H9 (cell line): ENCODE data around the gene OGG1. TPM values are rescaled to one million over a fixed set of nuclear protein-coding genes. Genes with fewer than 3 reads are reported as not detected.

Experiments used
- DNase-seq: peaks from one replicate; pipeline ENCODE4 v3.0.0-alpha.2; 2017
- H2AFZ ChIP-seq: one replicate; pipeline ENCODE4 v1.6.1; 2013; ENCODE audit warnings: mild to moderate bottlenecking, low read length, control low read depth, moderate library complexity
- H2AK5ac ChIP-seq: 2 replicates; pipeline ENCODE4 v1.6.1; 2013; ENCODE audit warnings: low read length, control low read depth, mixed read lengths; ENCODE audit not compliant: insufficient read length
- H2BK120ac ChIP-seq: one replicate; pipeline ENCODE4 v1.6.1; 2013; ENCODE audit warnings: low read depth, mild to moderate bottlenecking, low read length, control low read depth, inconsistent platforms; ENCODE audit not compliant: poor library complexity, severe bottlenecking
- H2BK12ac ChIP-seq: 2 replicates; pipeline ENCODE4 v1.6.1; 2013; ENCODE audit warnings: low read length, control low read depth, mixed read lengths, low read depth; ENCODE audit not compliant: insufficient read length
- H2BK15ac ChIP-seq: 2 replicates; pipeline ENCODE4 v1.6.1; 2013; ENCODE audit warnings: low read depth, low read length, control low read depth
- H2BK20ac ChIP-seq: one replicate; pipeline ENCODE4 v1.6.1; 2013; ENCODE audit warnings: low read depth, mild to moderate bottlenecking, low read length, control low read depth, inconsistent platforms; ENCODE audit not compliant: poor library complexity, severe bottlenecking
- H2BK5ac ChIP-seq: 2 replicates; pipeline ENCODE4 v1.6.1; 2013; ENCODE audit warnings: low read length, control low read depth, mixed read lengths; ENCODE audit not compliant: insufficient read length
- H3K14ac ChIP-seq: 2 replicates; pipeline ENCODE4 v1.6.1; 2013; ENCODE audit warnings: low read length, control low read depth; ENCODE audit not compliant: insufficient read depth
- H3K18ac ChIP-seq: 2 replicates; pipeline ENCODE4 v1.6.1; 2013; ENCODE audit warnings: low read depth, mild to moderate bottlenecking, mixed read lengths, low read length, control low read depth; ENCODE audit not compliant: insufficient read length
- H3K23ac ChIP-seq: 2 replicates; pipeline ENCODE4 v1.6.1; 2013; ENCODE audit warnings: low read length, control low read depth, mixed read lengths, low read depth; ENCODE audit not compliant: insufficient read length
- H3K23me2 ChIP-seq: 2 replicates; pipeline ENCODE4 v1.6.1; 2013; ENCODE audit warnings: low read depth, mild to moderate bottlenecking, mixed read lengths, low read length, control low read depth; ENCODE audit not compliant: insufficient read length, poor library complexity, severe bottlenecking
- H3K27ac ChIP-seq: 2 replicates; pipeline ENCODE4 v1.5.1; 2013; ENCODE audit warnings: low read length, control low read depth, mixed read lengths, low read depth; ENCODE audit not compliant: insufficient read length
- H3K27me3 ChIP-seq: 2 replicates; pipeline ENCODE4 v1.6.1; 2013; ENCODE audit warnings: low read length, control low read depth, inconsistent platforms; ENCODE audit not compliant: insufficient read depth
- H3K4ac ChIP-seq: 2 replicates; pipeline ENCODE4 v1.6.1; 2013; ENCODE audit warnings: low read depth, mild to moderate bottlenecking, control low read depth, inconsistent platforms, low read length, moderate library complexity
- H3K4me1 ChIP-seq: 2 replicates; pipeline ENCODE4 v1.6.1; 2013; ENCODE audit warnings: low read length, control low read depth, inconsistent platforms; ENCODE audit not compliant: insufficient read depth
- H3K4me2 ChIP-seq: 2 replicates; pipeline ENCODE4 v1.6.1; 2013; ENCODE audit warnings: low read length, control low read depth, mixed read lengths; ENCODE audit not compliant: insufficient read length, insufficient read depth
- H3K56ac ChIP-seq: 2 replicates; pipeline ENCODE4 v1.6.1; 2013; ENCODE audit warnings: low read depth, mild to moderate bottlenecking, mixed read lengths, low read length, control low read depth; ENCODE audit not compliant: insufficient read length
- H3K79me1 ChIP-seq: 2 replicates; pipeline ENCODE4 v1.6.1; 2013; ENCODE audit warnings: low read depth, mild to moderate bottlenecking, moderate library complexity, low read length, control low read depth, inconsistent platforms; ENCODE audit not compliant: insufficient read depth, poor library complexity, severe bottlenecking
- H3K79me2 ChIP-seq: 2 replicates; pipeline ENCODE4 v1.6.1; 2013; ENCODE audit warnings: low read length, control low read depth, inconsistent platforms; ENCODE audit not compliant: insufficient read depth
- H3K9ac ChIP-seq: 2 replicates; pipeline ENCODE4 v1.6.1; 2013; ENCODE audit warnings: low read length, control low read depth, mixed read lengths; ENCODE audit not compliant: insufficient read length; ENCODE audit errors: extremely low read depth
- H3K9me3 ChIP-seq: one replicate; pipeline ENCODE4 v1.6.1; 2013; ENCODE audit warnings: low read depth, low read length, inconsistent platforms; ENCODE audit not compliant: control insufficient read depth
- H3T11ph ChIP-seq: one replicate; pipeline ENCODE4 v1.6.1; 2013; ENCODE audit warnings: mild to moderate bottlenecking, low read length, control low read depth, inconsistent platforms
- H4K20me1 ChIP-seq: one replicate; pipeline ENCODE4 v1.6.1; 2013; ENCODE audit not compliant: control insufficient read depth, insufficient read length, insufficient read depth
- H4K5ac ChIP-seq: 2 replicates; pipeline ENCODE4 v1.6.1; 2013; ENCODE audit warnings: low read depth, mild to moderate bottlenecking, mixed read lengths, low read length, control low read depth; ENCODE audit not compliant: insufficient read length
- H4K8ac ChIP-seq: replicated peaks from 2 replicates; pipeline ENCODE4 v1.6.1; 2013; ENCODE audit warnings: low read length, control low read depth, mixed read lengths, low read depth; ENCODE audit not compliant: insufficient read length
- H4K91ac ChIP-seq: 2 replicates; pipeline ENCODE4 v1.6.1; 2013; ENCODE audit warnings: low read depth, mild to moderate bottlenecking, moderate library complexity, mixed read lengths, low read length, control low read depth; ENCODE audit not compliant: insufficient read length
- H3K27ac Mint-ChIP-seq, 3 experiments: 2 replicates in 2 of 3; 3 replicates in 1 of 3; pipeline ENCODE4 v1.8.0; 2020 to 2021; ENCODE audit warnings: mixed read lengths in 3 of 3, mild to moderate bottlenecking in 1 of 3, moderate library complexity in 1 of 3
- H3K27me3 Mint-ChIP-seq: 2 replicates; pipeline ENCODE4 v1.8.0; 2021; ENCODE audit warnings: low read depth, mild to moderate bottlenecking, moderate library complexity, mixed read lengths
- H3K36me3 Mint-ChIP-seq, 3 experiments: 2 replicates in 2 of 3; 3 replicates in 1 of 3; pipeline ENCODE4 v1.8.0; 2020 to 2021; ENCODE audit warnings: low read depth in 3 of 3, mixed read lengths in 3 of 3; ENCODE audit not compliant: insufficient read depth in 1 of 3
- H3K4me1 Mint-ChIP-seq, 2 experiments: 2 replicates each; pipeline ENCODE4 v1.8.0; 2020; ENCODE audit warnings: mixed read lengths in 2 of 2
- H3K4me3 Mint-ChIP-seq, 2 experiments: 2 replicates in 1 of 2; 3 replicates in 1 of 2; pipeline ENCODE4 v1.8.0; 2020 to 2021; ENCODE audit warnings: mild to moderate bottlenecking in 2 of 2, mixed read lengths in 2 of 2, moderate library complexity in 1 of 2
- H3K9me3 Mint-ChIP-seq, 2 experiments: 2 replicates in 1 of 2; 3 replicates in 1 of 2; pipeline ENCODE4 v1.8.0; 2020; ENCODE audit warnings: mild to moderate bottlenecking in 2 of 2, mixed read lengths in 2 of 2, moderate library complexity in 1 of 2
- CTCF ChIP-seq: fragments of 200-600 bp; sonication (generic); conservative IDR thresholded peaks from 3 replicates; pipeline ENCODE4 v1.8.0; 2021; ENCODE audit warnings: antibody characterized with exemption, mild to moderate bottlenecking
- WGBS: extraction: QIAGEN DNeasy Blood & Tissue Kit; methylation state at CpG from one replicate; pipeline ENCODE4 v1.1.7; 2013; ENCODE audit warnings: missing lambda C conversion rate, low lambda C conversion rate, mixed read lengths; ENCODE audit not compliant: insufficient read length; ENCODE audit errors: extremely low coverage; 5-methylcytosine and 5-hydroxymethylcytosine counted together
- total RNA-seq: library from RNA; stranded (reverse); gene quantifications from 2 replicates; pipeline ENCODE4 v1.2.1, GENCODE V29; 2021

OGG1 gene
- total RNA-seq, 1 experiment from 2014 or later = 43.4 TPM

- Histone ChIP-seq H4K8ac (no peak overlapping the region), H3K23ac (no peak overlapping the region), H3K9ac (no peak overlapping the region), H3K23me2 (no peaks in the 10 kb centered on the region), H3K9me3 (no peaks in the 10 kb centered on the region), H3K79me1 (no peaks in the 10 kb centered on the region), H2BK12ac (no peak overlapping the region), H2AK5ac (no peak overlapping the region), H2BK20ac (no peak overlapping the region), H2BK120ac (no peak overlapping the region), H3K4me2 (no peak overlapping the region), H3K18ac (no peak overlapping the region), H2BK15ac (no peak overlapping the region), H4K91ac (no peak overlapping the region), H3T11ph (no peak overlapping the region), H3K4me1 (no peaks in the 10 kb centered on the region), H2AFZ (no peak overlapping the region), H3K4ac (no peak overlapping the region), H3K27ac (no peak overlapping the region), H3K56ac (no peak overlapping the region), H4K5ac (no peak overlapping the region), H3K14ac (no peak overlapping the region), H2BK5ac (no peak overlapping the region), H3K27me3 (no peaks in the 10 kb centered on the region; the same call in 1 of the 2 replicates), H3K79me2 (no peaks in the 10 kb centered on the region), H4K20me1 (no peaks in the 10 kb centered on the region)
- peaks cover 20% of the 10 kb centered on the region for H3K27me3 Mint-ChIP-seq
- peaks cover 6 to 21% (median 14%) of the 10 kb centered on the region in 3 experiments; a peak in 6 of 7 replicates for H3K36me3 Mint-ChIP-seq
- no peak overlapping the region for H3K27ac Mint-ChIP-seq
- WGBS = no CpG with 5 or more reads among the region's 5 CpGs
- peaks cover 7 to 8% of the 10 kb centered on the region in 2 experiments; a peak in 3 of 4 replicates for H3K4me1 Mint-ChIP-seq
- no peak for DNase-seq
- no peaks in the 10 kb centered on the region for H3K9me3 Mint-ChIP-seq
- H3K4me3 Mint-ChIP-seq = no peak overlapping the region; a peak in 1 of 5 replicates
- no peak for TF ChIP-seq CTCF
Observed at GRCh38 chr3:9776896-9777693, 27.3 kb downstream of the OGG1 start.
